ENCODE data around the gene RNF11. TPM values are rescaled to one million over a fixed set of nuclear protein-coding genes. Genes with fewer than 3 reads are reported as not detected.

RNF11 gene, protein sequence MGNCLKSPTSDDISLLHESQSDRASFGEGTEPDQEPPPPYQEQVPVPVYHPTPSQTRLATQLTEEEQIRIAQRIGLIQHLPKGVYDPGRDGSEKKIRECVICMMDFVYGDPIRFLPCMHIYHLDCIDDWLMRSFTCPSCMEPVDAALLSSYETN
- total RNA-seq (2022; extraction: Qiagen RNA extraction; ENCODE audit: low read depth) = 20.9 to 35.3 TPM (median 29.0 TPM) in 5 replicates

DNA sequence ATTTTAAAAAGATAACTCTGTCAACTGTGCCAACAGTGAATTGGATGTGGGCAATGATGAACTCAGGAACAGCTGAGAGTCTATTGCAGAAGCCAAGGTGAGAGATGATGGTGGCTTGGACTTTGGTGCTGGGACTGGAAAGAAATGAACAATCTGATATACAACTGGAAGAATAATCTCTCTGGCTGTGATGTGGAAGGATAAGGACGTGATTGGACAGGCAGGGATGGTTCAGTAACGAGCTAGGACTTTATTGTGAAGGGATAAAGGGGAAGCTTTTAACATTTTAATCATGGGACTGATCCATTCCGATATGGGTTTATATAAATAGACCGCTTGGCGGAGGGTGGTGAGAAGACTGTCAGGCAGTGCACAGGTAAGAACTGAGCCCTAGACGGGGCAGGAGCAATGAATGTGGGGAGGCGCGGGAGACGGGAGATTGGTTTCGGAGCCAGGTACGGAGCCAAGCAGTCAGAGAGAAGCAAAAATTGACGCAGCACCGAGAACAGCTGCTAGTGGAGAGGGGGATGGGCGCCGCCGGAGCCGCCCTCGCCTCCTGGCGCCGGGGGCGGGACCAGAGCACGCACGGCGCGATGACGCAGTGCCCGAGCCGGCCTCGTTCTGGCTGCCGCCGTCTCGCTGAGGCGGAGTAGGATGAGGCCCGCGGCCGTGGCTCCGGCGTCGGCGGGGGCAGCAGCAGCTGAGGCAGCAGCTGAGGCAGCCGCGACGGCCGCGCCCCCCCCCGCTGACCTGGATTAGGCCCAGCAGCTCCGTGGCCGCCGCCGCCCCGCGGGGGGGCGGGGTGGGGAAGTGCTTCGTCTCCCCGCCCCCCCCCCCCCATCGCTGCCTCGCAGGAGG lies at the start of gene RNF11:
Gene RNF11 (plus strand): TSS at position 601 of the 858 bp plus-strand sequence. CDS start 484 bp downstream, outside the sequence.

Other genes with a start within 250 kb of the RNF11 start
- not detected in 5 replicates for gene C1orf185, start 134.0 kb upstream of the RNF11 start, total RNA-seq (2022; extraction: Qiagen RNA extraction; ENCODE audit: low read depth)
- gene TTC39A, start 94.3 kb downstream of the RNF11 start, total RNA-seq (2022; extraction: Qiagen RNA extraction; ENCODE audit: low read depth) = 1.4 to 2.7 TPM (median 1.8 TPM) in 5 replicates